ENCODE results near the gene PRXL2C.

GRCh38 chr9:96618209-96619123 is 36.7 kb downstream of the PRXL2C start:
- TF ChIP-seq, protein P1, sequence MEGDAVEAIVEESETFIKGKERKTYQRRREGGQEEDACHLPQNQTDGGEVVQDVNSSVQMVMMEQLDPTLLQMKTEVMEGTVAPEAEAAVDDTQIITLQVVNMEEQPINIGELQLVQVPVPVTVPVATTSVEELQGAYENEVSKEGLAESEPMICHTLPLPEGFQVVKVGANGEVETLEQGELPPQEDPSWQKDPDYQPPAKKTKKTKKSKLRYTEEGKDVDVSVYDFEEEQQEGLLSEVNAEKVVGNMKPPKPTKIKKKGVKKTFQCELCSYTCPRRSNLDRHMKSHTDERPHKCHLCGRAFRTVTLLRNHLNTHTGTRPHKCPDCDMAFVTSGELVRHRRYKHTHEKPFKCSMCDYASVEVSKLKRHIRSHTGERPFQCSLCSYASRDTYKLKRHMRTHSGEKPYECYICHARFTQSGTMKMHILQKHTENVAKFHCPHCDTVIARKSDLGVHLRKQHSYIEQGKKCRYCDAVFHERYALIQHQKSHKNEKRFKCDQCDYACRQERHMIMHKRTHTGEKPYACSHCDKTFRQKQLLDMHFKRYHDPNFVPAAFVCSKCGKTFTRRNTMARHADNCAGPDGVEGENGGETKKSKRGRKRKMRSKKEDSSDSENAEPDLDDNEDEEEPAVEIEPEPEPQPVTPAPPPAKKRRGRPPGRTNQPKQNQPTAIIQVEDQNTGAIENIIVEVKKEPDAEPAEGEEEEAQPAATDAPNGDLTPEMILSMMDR (conservative IDR thresholded peaks at IDR 0.05; ENCODE audit: low read length), result no peak
- no peak for TF ChIP-seq EZH2phosphoT487 (IDR thresholded peaks at IDR 0.05; ENCODE audit: borderline replicate concordance)

Data from Loucy (cell line).